Caco-2 (cell line): Measurements from ENCODE around the gene NTN1. TPM values are rescaled to one million over a fixed set of nuclear protein-coding genes. Genes with fewer than 3 reads are reported as not detected.

ENCODE experiments used
- BruUV-seq: library from RNA; stranded (reverse); fragments of 400-500 nt; replicated peaks from 2 replicates; lab custom pipeline; 2021; lab: Mats Ljungman, UMichigan
- CTCF ChIA-PET: fragments of 300-600 bp; sonication (Branson Sonifier 250); formaldehyde crosslinking; loops from one replicate; lab custom pipeline; 2022; ENCODE audit warnings: antibody characterized with exemption; lab: Charles Lee
- POLR2A ChIA-PET: fragments of 300-600 bp; sonication (Branson Sonifier 250); formaldehyde crosslinking; loops from one replicate; lab custom pipeline; 2022; ENCODE audit warnings: antibody characterized with exemption; lab: Charles Lee
- DNase-seq, 2 experiments: peaks; one replicate each; pipeline versions ENCODE4 v3.0.0 to v3.0.0-alpha.2; 2020 to 2022
- H3K27me3 ChIP-seq: replicated peaks from 2 replicates; pipeline ENCODE4 v1.6.0; 2011; ENCODE audit warnings: low read length; ENCODE audit not compliant: control insufficient read depth, insufficient read depth
- H3K36me3 ChIP-seq: 2 replicates; pipeline ENCODE4 v1.5.1; 2011; ENCODE audit warnings: low read length; ENCODE audit not compliant: control insufficient read depth, insufficient read depth
- H3K4me1 ChIP-seq: fragments of 250-450 bp; sonication (Bioruptor Pico); 2 replicates; pipeline ENCODE4 v1.5.1; 2020; ENCODE audit warnings: mild to moderate bottlenecking
- H3K4me3 ChIP-seq: 2 replicates; pipeline ENCODE4 v1.5.1; 2011; ENCODE audit warnings: low read depth, mild to moderate bottlenecking, control low read depth, low read length
- H3K9me3 ChIP-seq: fragments of 250-450 bp; sonication (Bioruptor Pico); 2 replicates; pipeline ENCODE4 v1.5.1; 2020; ENCODE audit warnings: mild to moderate bottlenecking, moderate library complexity
- H3K27ac Mint-ChIP-seq: one replicate; pipeline ENCODE4 v1.8.0; 2022; ENCODE audit warnings: mixed read lengths; ENCODE audit not compliant: unreplicated experiment
- H3K27me3 Mint-ChIP-seq: one replicate; pipeline ENCODE4 v1.8.0; 2022; ENCODE audit warnings: mixed read lengths; ENCODE audit not compliant: insufficient read depth, unreplicated experiment
- H3K36me3 Mint-ChIP-seq: one replicate; pipeline ENCODE4 v1.8.0; 2022; ENCODE audit warnings: mild to moderate bottlenecking, mixed read lengths; ENCODE audit not compliant: insufficient read depth, unreplicated experiment
- H3K4me1 Mint-ChIP-seq: one replicate; pipeline ENCODE4 v1.8.0; 2022; ENCODE audit warnings: low read depth, mixed read lengths; ENCODE audit not compliant: unreplicated experiment
- H3K4me3 Mint-ChIP-seq: one replicate; pipeline ENCODE4 v1.8.0; 2022; ENCODE audit warnings: mild to moderate bottlenecking, moderate library complexity, mixed read lengths; ENCODE audit not compliant: unreplicated experiment
- H3K9me3 Mint-ChIP-seq: one replicate; pipeline ENCODE4 v1.8.0; 2022; ENCODE audit warnings: mixed read lengths; ENCODE audit not compliant: unreplicated experiment
- intact Hi-C: fragments of 100-400 bp; cut with micrococcal nuclease; formaldehyde crosslinking; loops from one replicate; pipeline ENCODE4 v1.10.0; 2022; ENCODE audit not compliant: unreplicated experiment
- total RNA-seq: library from RNA; stranded (reverse); gene quantifications from 2 replicates; pipeline ENCODE4 v1.2.3, GENCODE V29; 2022
- TF ChIP-seq, protein P1 (sequence below), 2 experiments: fragments of 200-600 bp in 1 of 2; IDR thresholded peaks; 1 replicate in 1 of 2; 2 replicates in 1 of 2; pipeline versions ENCODE4 v1.5.1 to v1.8.0; 2011 to 2022; ENCODE audit warnings: antibody characterized with exemption in 1 of 2, control low read depth in 1 of 2, inconsistent platforms in 1 of 2, low read depth in 1 of 2, low read length in 1 of 2, mild to moderate bottlenecking in 1 of 2, moderate library complexity in 1 of 2; ENCODE audit not compliant: insufficient read depth in 1 of 2, severe bottlenecking in 1 of 2, unreplicated experiment in 1 of 2

NTN1 gene
- total RNA-seq, 1 experiment from 2014 or later, result 0.88 TPM

DNA sequence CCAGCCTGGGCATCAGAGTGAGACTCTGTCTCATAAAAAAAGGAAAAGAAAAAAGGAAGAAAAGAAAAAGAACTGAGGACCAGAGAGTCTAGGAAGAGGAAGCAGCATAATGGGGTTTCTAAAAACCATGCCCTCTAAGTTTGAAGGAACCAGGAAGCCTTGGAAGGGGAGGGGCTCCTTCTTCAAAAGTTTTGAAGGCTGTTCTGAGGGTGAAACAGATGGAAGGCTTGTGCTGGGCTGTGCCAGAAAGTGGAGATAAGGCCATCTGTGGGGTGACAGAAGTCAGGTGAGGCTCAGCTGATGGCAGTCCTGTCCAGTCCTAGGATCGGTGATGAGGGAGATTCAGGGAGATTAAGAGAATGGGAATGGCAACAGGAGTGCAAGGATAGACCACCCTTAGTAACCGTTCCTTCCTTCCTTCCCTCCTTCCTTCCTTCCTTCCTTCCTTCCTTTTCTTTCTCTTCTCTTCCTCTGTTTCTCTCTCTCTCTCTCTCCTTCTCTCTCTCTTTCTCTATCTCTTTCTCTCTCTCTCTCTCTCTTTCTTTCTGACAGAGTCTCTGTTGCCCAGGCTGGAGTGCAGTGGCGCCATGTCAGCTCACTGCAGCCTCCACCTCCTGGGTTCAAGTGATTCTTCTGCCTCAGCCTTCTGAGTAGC is 182.6 kb downstream of the NTN1 start:
- Mint-ChIP-seq H3K4me1 (no peaks in the 10 kb centered on the region), H3K9me3 (no peaks in the 10 kb centered on the region), H3K27me3 (peaks cover 2% of the 10 kb centered on the region), H3K36me3 (no peaks in the 10 kb centered on the region), H3K27ac (no peak overlapping the region), H3K4me3 (no peak overlapping the region)
- Histone ChIP-seq H3K27me3 (no peaks in the 10 kb centered on the region), H3K4me1 (0 out of 2 replicates have a peak, but pooled peaks cover 4% of the 10 kb centered on the region), H3K36me3 (no peaks in the 10 kb centered on the region), H3K4me3 (no peak overlapping the region), H3K9me3 (no peaks in the 10 kb centered on the region)
- DNase-seq, result no peak
- POLR2A ChIA-PET, result no interaction called here
- intact Hi-C loops, result no loop called here
- no TSS peak for BruUV-seq
- CTCF ChIA-PET, result no interaction called here
- TF ChIP-seq, protein P1, sequence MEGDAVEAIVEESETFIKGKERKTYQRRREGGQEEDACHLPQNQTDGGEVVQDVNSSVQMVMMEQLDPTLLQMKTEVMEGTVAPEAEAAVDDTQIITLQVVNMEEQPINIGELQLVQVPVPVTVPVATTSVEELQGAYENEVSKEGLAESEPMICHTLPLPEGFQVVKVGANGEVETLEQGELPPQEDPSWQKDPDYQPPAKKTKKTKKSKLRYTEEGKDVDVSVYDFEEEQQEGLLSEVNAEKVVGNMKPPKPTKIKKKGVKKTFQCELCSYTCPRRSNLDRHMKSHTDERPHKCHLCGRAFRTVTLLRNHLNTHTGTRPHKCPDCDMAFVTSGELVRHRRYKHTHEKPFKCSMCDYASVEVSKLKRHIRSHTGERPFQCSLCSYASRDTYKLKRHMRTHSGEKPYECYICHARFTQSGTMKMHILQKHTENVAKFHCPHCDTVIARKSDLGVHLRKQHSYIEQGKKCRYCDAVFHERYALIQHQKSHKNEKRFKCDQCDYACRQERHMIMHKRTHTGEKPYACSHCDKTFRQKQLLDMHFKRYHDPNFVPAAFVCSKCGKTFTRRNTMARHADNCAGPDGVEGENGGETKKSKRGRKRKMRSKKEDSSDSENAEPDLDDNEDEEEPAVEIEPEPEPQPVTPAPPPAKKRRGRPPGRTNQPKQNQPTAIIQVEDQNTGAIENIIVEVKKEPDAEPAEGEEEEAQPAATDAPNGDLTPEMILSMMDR (IDR thresholded peaks at IDR 0.05; ENCODE audit: insufficient read depth in 1 of 2, low read depth in 1 of 2, low read length in 1 of 2, severe bottlenecking in 1 of 2, unreplicated experiment in 1 of 2), result no peak

DNA sequence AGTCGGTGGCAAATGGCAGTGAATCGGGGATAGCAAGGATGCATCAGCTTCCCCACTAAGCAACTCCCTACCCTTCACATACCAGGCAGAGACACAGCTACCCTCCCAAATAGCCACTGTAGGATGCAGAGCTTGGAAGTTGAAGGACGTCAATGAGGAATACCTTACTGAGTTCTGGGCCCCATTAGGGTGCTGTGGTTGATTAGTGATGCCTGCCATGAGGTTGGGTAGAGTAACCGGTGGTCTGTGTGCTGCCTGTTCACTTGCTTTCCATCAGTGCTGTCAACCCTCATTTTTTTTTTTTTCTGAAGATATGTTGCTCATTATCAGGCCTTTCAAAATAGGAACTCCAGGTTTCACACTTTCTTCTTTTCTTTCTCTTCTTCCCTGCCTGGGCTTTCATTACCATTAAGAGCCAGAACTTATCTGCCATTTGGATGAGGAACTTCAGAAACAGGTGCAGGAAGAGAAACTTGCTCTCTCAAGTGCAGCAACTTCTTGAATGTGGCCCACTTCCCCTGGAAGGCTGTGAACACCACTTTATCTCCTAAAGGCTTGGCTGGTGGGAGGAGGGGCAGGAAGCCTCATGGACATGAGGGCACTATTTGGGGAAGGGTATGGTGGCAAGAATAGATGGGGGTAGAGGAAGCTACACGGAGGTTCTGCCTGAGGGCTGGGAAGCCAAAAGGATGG is 183.5 kb downstream of the NTN1 start:
- no peaks in the 10 kb centered on the region for H3K9me3 Mint-ChIP-seq
- no peaks in the 10 kb centered on the region for H3K27me3 ChIP-seq
- ChIA-PET POLR2A (no interaction called here), CTCF (no interaction called here)
- H3K4me1 ChIP-seq, result 0 out of 2 replicates have a peak, but pooled peaks cover 4% of the 10 kb centered on the region
- no peaks in the 10 kb centered on the region for H3K36me3 ChIP-seq
- TF ChIP-seq, protein P1 (IDR thresholded peaks at IDR 0.05; ENCODE audit: insufficient read depth in 1 of 2, low read depth in 1 of 2, low read length in 1 of 2, severe bottlenecking in 1 of 2, unreplicated experiment in 1 of 2), result no peak
- DNase-seq, result no peak
- intact Hi-C loops, result loop anchor here (5.0 kb wide), 1 partner anchor 88 kb away; no protein-coding TSS in a partner anchor
- no peak overlapping the region for H3K4me3 Mint-ChIP-seq
- H3K36me3 Mint-ChIP-seq, result no peaks in the 10 kb centered on the region
- peaks cover 2% of the 10 kb centered on the region for H3K27me3 Mint-ChIP-seq
- BruUV-seq, result no TSS peak
- no peaks in the 10 kb centered on the region for H3K9me3 ChIP-seq
- no peaks in the 10 kb centered on the region for H3K4me1 Mint-ChIP-seq
- no peak overlapping the region for H3K27ac Mint-ChIP-seq
- H3K4me3 ChIP-seq, result no peak overlapping the region

DNA sequence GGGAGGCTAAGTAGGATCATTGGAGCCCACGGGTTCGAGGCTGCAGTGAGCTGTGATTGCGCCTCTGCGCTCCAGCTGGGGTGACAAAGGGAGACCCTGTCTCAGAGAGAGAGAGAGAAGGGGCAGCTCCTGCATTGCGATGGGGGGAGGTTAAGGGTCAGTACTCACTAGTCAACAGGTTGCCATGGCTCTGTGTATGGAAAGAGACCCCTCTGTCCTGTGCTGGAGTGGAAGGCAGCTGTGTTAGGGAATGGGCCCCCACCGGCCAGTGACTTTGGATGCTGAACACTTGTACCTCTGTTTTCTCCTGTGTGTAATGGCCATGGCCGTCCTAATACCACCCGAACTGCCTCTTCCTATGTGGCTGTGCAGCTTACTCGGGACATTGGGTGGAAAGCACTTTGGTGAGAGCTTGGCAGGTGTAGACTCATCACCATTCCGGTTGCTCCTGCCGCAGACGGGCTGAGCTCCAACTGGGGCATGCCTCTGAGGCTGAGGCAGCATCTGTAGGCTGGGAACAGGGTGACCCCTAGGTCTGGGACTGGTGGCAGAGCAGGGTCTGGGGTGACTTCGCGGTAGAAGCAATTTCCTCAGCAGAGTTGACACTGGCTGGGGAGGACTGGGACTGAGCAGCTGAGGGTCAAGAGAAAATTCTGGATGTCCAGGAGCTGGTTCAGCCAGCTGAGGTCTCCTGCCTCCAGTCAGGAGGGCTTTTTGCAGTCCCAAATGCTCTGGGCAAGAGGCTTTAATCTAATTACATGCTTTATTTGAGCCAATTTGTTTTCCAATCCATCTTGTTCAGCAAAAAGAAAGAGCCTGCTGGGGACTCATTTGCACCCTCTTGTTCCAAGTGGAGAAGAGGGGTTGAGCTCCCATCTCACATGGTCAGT is 184.5 kb downstream of the NTN1 start:
- Histone ChIP-seq H3K27me3 (no peaks in the 10 kb centered on the region), H3K36me3 (no peaks in the 10 kb centered on the region), H3K4me1 (0 out of 2 replicates have a peak, but pooled peaks cover 4% of the 10 kb centered on the region), H3K4me3 (no peak overlapping the region), H3K9me3 (no peaks in the 10 kb centered on the region)
- H3K27me3 Mint-ChIP-seq, result peaks cover 2% of the 10 kb centered on the region
- TF ChIP-seq, protein P1 (IDR thresholded peaks at IDR 0.05; ENCODE audit: insufficient read depth in 1 of 2, low read depth in 1 of 2, low read length in 1 of 2, severe bottlenecking in 1 of 2, unreplicated experiment in 1 of 2), result no peak
- no peak overlapping the region for H3K4me3 Mint-ChIP-seq
- DNase-seq, result no peak
- CTCF ChIA-PET, result no interaction called here
- intact Hi-C loops, result loop anchor here (5.0 kb wide), 1 partner anchor 87 kb away; no protein-coding TSS in a partner anchor
- H3K27ac Mint-ChIP-seq, result no peak overlapping the region
- no peaks in the 10 kb centered on the region for H3K9me3 Mint-ChIP-seq
- POLR2A ChIA-PET, result no interaction called here
- H3K36me3 Mint-ChIP-seq, result no peaks in the 10 kb centered on the region
- H3K4me1 Mint-ChIP-seq, result no peaks in the 10 kb centered on the region
- BruUV-seq, result no TSS peak
